ENCODE data around the gene SPAG7. TPM values are rescaled to one million over a fixed set of nuclear protein-coding genes. Genes with fewer than 3 reads are reported as not detected.

Gene SPAG7
- total RNA-seq, 2 donors from 2014 or later, result 140 to 158 TPM

DNA sequence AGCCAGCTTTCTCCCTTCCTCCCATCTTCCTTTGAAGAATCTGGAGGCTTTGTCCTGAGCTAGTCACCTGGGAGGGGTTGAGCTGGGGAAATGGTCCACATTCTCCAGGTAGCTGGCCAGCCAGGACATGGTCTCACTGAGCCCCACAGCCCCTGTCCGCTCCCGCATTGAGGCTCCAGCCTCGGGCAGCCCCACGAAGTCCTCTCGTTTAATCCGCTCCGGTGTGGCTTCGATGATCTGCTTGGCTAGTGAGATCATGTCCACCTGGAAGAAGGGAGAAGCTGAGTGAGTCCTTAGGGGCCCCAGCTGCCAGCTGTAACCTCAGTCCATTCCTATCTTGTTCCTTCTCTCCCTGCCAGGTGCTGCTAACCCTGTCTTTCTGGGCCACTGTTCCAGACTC, 2.7 kb upstream of the SPAG7 start:
- Mint-ChIP-seq H3K9me3 (peaks cover 0 to under 1% of the 10 kb centered on the region in 2 donors), H3K4me1 (ENCODE audit: low read depth) (peaks cover 47% of the 10 kb centered on the region), H3K27ac (peak overlapping the region; percentile 89), H3K27me3 (ENCODE audit: low read depth) (no peaks in the 10 kb centered on the region), H3K4me3 (peak overlapping the region in 1 of 2 donors; percentile 52), H3K36me3 (ENCODE audit: insufficient read depth in 2 of 2) (peaks cover 19 to 45% of the 10 kb centered on the region in 2 donors)
- ATAC-seq (replicated peaks in 1 of 2), result no peak
- no peak for DNase-seq

DNA sequence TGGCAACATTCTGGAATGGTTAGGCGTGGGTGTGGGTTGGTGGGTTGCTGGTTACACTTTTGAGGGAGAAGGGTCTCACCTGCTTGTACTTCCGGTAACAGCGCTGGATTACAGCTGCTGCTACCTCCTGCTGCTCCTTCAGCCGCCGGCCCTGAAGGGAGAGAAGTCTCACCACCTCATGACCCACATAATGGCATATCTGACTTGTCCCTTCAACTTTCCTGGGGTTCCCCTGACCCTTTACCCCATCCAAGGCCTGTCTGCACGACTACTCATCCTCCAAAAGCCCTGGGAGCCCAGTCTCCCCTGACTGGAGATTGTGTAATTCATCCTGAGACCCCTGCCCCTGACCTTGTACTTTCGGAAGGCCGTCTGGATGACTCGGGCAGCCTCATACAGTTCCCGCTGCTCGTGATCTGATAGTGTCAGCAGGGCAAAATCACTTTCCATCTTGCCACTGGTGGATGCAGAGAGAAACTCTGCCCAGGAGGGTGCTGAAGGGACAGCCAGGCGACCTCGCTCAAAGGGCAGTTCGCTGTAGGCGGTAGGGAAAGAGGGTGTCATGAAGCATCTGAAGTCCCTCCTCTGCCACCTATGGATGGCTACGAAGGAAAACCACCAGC, 2.0 kb upstream of the SPAG7 start:
- peak; percentile 59 to 60 for DNase-seq
- Mint-ChIP-seq H3K9me3 (peaks cover 0 to 1% of the 10 kb centered on the region in 2 donors), H3K27ac (no peak overlapping the region), H3K4me1 (ENCODE audit: low read depth) (peaks cover 51% of the 10 kb centered on the region), H3K36me3 (ENCODE audit: insufficient read depth in 2 of 2) (peaks cover 21 to 47% of the 10 kb centered on the region in 2 donors), H3K4me3 (no peak overlapping the region), H3K27me3 (ENCODE audit: low read depth) (no peaks in the 10 kb centered on the region)
- ATAC-seq (replicated peaks in 1 of 2), result peak; percentile 14 to 25

DNA sequence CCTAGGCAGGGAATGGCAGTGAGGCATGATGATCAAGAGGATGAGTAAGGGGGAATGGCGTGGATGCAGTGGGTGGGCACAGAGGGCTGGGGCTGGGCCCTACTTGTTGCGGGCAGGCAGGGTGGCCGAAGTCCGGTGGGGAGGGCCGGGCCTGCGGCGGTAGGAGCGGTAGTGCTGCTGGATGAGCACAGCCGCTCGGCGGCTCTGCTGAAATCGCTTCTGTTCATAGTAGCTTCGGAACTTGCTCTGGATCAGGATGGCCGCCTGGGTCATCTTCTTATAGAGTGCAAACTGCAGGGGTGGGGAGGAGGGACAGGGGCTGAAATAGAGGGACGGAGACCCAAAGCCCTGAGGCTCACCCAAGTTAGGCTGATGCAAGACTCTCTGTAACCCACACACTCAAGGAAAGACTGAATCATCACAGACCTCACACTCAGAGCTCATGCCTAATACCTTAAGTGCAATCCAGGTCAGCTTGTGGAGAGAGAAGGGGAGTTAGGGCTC, 1.5 kb upstream of the SPAG7 start:
- H3K9me3 Mint-ChIP-seq, result peaks cover 0 to 1% of the 10 kb centered on the region in 2 donors
- no peak overlapping the region for H3K4me3 Mint-ChIP-seq
- DNase-seq, result peak; percentile 74 to 76
- H3K36me3 Mint-ChIP-seq (ENCODE audit: insufficient read depth in 2 of 2), result peaks cover 21 to 43% of the 10 kb centered on the region in 2 donors
- H3K27me3 Mint-ChIP-seq (ENCODE audit: low read depth), result no peaks in the 10 kb centered on the region
- H3K27ac Mint-ChIP-seq, result no peak overlapping the region
- peaks cover 51% of the 10 kb centered on the region for H3K4me1 Mint-ChIP-seq (ENCODE audit: low read depth)
- ATAC-seq (replicated peaks in 1 of 2), result peak; percentile 57 to 65

DNA sequence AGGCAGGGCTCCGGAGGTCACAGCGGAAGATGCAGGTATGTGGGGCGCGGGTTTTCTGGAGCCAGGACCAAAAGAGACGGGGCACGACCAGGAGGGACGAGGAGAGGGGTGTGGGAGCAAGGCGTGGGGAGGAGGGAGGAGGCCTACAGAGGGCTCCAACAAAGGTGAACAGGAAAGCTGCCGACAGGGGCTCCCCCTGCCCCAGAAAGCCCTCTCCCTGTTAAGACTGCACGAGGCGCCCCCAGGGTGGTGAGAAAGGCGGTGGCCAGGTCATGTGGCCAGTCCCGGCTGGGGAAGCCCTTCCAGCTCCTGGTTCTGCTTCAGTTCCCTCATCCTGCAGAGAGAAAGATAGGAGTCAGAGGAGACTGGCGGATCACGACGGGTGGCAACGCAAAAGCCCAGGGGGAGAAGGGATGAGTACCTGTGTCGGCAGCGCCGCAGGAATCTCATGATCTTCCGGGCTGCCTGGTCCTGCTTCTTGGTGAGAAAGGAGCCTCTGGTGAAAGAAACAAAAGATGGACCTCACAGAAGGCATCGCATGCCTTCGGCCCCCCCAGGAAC, 949 bp upstream of the SPAG7 start:
- H3K27ac Mint-ChIP-seq, result no peak overlapping the region
- H3K36me3 Mint-ChIP-seq (ENCODE audit: insufficient read depth in 2 of 2), result peaks cover 21 to 40% of the 10 kb centered on the region in 2 donors
- no peaks in the 10 kb centered on the region for H3K27me3 Mint-ChIP-seq (ENCODE audit: low read depth)
- peaks cover 51% of the 10 kb centered on the region for H3K4me1 Mint-ChIP-seq (ENCODE audit: low read depth)
- DNase-seq (peak; percentile 49 to 53), ATAC-seq (replicated peaks in 1 of 2) (no peak)
- peaks cover 0 to 1% of the 10 kb centered on the region in 2 donors for H3K9me3 Mint-ChIP-seq
- no peak overlapping the region for H3K4me3 Mint-ChIP-seq

DNA sequence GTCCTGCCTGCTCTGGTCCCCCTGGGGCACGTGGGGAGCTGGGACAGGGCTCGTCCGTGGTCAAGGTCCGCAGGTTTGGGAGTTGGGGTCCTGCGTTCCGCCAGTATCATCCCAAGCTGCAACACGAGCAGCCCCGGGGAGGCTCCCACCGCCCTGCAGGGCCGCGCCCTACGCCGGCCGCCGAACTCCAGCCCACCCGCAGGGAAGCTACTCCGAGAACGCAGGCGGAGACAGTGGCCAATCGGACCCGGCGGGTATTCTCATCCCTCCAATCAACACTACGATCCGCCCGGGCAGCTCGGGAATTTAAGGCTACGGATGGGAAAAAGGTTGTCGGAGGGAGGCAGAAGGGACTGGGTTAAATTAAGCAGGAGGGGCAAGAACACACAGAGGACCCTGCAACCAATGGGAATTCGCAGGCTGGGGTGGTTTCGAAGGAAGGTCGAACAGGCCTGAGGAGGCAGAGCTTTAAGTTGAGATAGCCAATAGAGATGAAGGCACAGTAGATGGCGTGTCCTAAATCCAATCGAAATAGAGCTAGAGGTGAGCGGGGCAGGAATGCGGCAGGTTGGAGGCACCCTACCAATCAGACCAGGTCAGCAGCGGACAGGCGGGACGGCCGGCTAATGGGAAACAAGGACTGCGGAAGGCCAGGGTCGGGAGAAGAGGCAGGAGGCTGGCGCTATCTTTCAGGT, 626 bp downstream of the SPAG7 start:
- DNase-seq (peak; percentile 84 to 92), ATAC-seq (replicated peaks in 1 of 2) (peak; percentile 67 to 73)
- peak overlapping the region; percentile 74 for H3K27ac Mint-ChIP-seq
- H3K4me3 Mint-ChIP-seq, result no peak overlapping the region
- no peaks in the 10 kb centered on the region for H3K27me3 Mint-ChIP-seq (ENCODE audit: low read depth)
- peaks cover 21 to 35% of the 10 kb centered on the region in 2 donors for H3K36me3 Mint-ChIP-seq (ENCODE audit: insufficient read depth in 2 of 2)
- peaks cover 49% of the 10 kb centered on the region for H3K4me1 Mint-ChIP-seq (ENCODE audit: low read depth)
- peaks cover 0 to 1% of the 10 kb centered on the region in 2 donors for H3K9me3 Mint-ChIP-seq

DNA sequence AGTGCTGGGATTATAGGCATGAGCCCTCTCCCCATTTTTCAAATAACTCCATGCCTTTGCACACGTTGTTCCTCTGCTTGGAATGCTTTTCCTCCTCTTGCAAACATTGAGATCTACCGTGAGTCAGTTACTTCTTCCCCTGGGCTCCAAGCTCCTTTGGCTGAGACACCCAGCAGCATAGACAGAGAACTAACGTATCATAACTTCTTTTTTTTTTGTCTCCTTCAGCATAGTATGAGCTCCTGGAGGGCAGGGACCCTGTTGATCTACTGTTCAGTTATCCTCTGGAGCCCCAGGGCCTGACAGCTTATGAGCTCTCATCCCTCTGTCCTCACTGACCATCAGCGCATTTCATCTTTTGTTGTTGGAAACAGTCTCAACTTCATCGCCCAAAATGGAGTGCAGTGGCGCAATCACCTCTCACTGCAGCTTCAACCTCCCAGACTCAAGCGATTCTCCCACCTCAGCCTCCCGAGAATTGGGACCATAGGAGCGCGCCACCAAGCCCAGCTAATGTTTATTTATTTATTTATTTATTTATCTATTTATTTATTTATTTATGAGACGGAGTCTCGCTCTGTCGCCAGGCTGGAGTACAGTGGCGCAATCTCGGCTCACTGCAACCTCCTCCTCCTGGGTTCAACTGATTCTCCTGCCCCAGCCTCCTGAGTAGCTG, 2.2 kb downstream of the SPAG7 start:
- Mint-ChIP-seq H3K9me3 (peaks cover 0 to 1% of the 10 kb centered on the region in 2 donors), H3K27ac (peak overlapping the region; percentile 2), H3K27me3 (ENCODE audit: low read depth) (no peaks in the 10 kb centered on the region), H3K4me3 (no peak overlapping the region), H3K4me1 (ENCODE audit: low read depth) (peaks cover 38% of the 10 kb centered on the region), H3K36me3 (ENCODE audit: insufficient read depth in 2 of 2) (peaks cover 17 to 23% of the 10 kb centered on the region in 2 donors)
- DNase-seq (no peak), ATAC-seq (replicated peaks in 1 of 2) (no peak)

- no peak for DNase-seq
- H3K4me1 Mint-ChIP-seq (ENCODE audit: low read depth), result peaks cover 15% of the 10 kb centered on the region
- no peak overlapping the region for H3K4me3 Mint-ChIP-seq
- no peaks in the 10 kb centered on the region for H3K27me3 Mint-ChIP-seq (ENCODE audit: low read depth)
- peak in 1 of 2 donors; percentile 11 for ATAC-seq (replicated peaks in 1 of 2)
- peaks cover 4 to 9% of the 10 kb centered on the region in 2 donors for H3K36me3 Mint-ChIP-seq (ENCODE audit: insufficient read depth in 2 of 2)
- peaks cover 0 to 1% of the 10 kb centered on the region in 2 donors for H3K9me3 Mint-ChIP-seq
- H3K27ac Mint-ChIP-seq, result no peak overlapping the region
Observed at GRCh38 chr17:4960279-4960922, 7.2 kb downstream of the SPAG7 start.

GRCh38 chr17:4959261-4959965, 8.2 kb downstream of the SPAG7 start:
- ATAC-seq (replicated peaks in 1 of 2) (peak in 1 of 2 donors; percentile 8), DNase-seq (no peak)
- no peak overlapping the region for H3K27ac Mint-ChIP-seq
- H3K4me3 Mint-ChIP-seq, result no peak overlapping the region
- H3K4me1 Mint-ChIP-seq (ENCODE audit: low read depth), result peaks cover 10% of the 10 kb centered on the region
- peaks cover 0 to 3% of the 10 kb centered on the region in 2 donors for H3K36me3 Mint-ChIP-seq (ENCODE audit: insufficient read depth in 2 of 2)
- H3K9me3 Mint-ChIP-seq, result no peaks in the 10 kb centered on the region
- no peaks in the 10 kb centered on the region for H3K27me3 Mint-ChIP-seq (ENCODE audit: low read depth)

- peaks cover 1 to 5% of the 10 kb centered on the region in 2 donors for H3K36me3 Mint-ChIP-seq (ENCODE audit: insufficient read depth in 2 of 2)
- no peaks in the 10 kb centered on the region for H3K27me3 Mint-ChIP-seq (ENCODE audit: low read depth)
- peaks cover 10% of the 10 kb centered on the region for H3K4me1 Mint-ChIP-seq (ENCODE audit: low read depth)
- DNase-seq (no peak), ATAC-seq (replicated peaks in 1 of 2) (no peak)
- no peaks in the 10 kb centered on the region for H3K9me3 Mint-ChIP-seq
- no peak overlapping the region for H3K27ac Mint-ChIP-seq
- H3K4me3 Mint-ChIP-seq, result no peak overlapping the region
Observed at GRCh38 chr17:4958102-4958501, 9.5 kb downstream of the SPAG7 start.

DNA sequence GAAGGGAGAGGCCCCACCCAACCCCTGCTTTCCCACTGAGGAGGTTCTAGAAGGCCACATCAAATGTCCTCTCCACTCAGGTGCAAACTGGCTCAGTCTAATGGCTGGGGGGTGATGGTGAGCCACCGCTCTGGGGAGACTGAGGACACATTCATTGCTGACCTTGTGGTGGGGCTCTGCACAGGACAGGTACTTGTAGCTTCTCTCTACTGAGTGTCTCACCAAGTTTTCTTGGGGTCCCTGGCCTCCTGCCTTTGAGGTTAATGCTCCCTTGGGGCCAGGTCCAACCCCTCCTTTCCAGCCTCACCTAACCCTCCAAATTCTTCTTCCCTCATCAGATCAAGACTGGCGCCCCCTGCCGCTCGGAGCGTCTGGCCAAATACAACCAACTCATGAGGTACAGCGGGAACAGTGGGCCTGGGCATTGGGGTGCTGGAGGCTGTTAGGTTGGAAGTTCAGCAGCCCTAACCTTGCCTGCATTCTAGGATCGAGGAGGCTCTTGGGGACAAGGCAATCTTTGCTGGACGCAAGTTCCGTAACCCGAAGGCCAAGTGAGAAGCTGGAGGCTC, 11.0 kb downstream of the SPAG7 start:
- Mint-ChIP-seq H3K36me3 (ENCODE audit: insufficient read depth in 2 of 2) (peaks cover 1 to 6% of the 10 kb centered on the region in 2 donors), H3K4me3 (no peak overlapping the region), H3K27ac (no peak overlapping the region), H3K9me3 (no peaks in the 10 kb centered on the region), H3K27me3 (ENCODE audit: low read depth) (no peaks in the 10 kb centered on the region), H3K4me1 (ENCODE audit: low read depth) (peaks cover 14% of the 10 kb centered on the region)
- no peak for DNase-seq
- ATAC-seq (replicated peaks in 1 of 2), result peak; percentile 10 to 22

DNA sequence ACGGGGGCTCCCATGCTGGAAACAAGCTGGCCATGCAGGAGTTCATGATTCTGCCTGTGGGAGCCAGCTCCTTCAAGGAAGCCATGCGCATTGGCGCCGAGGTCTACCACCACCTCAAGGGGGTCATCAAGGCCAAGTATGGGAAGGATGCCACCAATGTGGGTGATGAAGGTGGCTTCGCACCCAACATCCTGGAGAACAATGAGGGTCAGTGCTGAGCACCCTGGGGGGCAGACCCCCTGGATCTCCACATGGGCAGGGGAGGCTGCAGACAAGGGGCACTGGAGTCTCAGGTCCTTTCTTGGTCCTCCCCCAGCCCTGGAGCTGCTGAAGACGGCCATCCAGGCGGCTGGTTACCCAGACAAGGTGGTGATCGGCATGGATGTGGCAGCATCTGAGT, 12.5 kb downstream of the SPAG7 start:
- H3K27me3 Mint-ChIP-seq (ENCODE audit: low read depth), result no peaks in the 10 kb centered on the region
- no peak overlapping the region for H3K4me3 Mint-ChIP-seq
- peaks cover 28% of the 10 kb centered on the region for H3K4me1 Mint-ChIP-seq (ENCODE audit: low read depth)
- H3K27ac Mint-ChIP-seq, result no peak overlapping the region
- no peak for ATAC-seq (replicated peaks in 1 of 2)
- H3K9me3 Mint-ChIP-seq, result no peaks in the 10 kb centered on the region
- H3K36me3 Mint-ChIP-seq (ENCODE audit: insufficient read depth in 2 of 2), result peaks cover 1 to 6% of the 10 kb centered on the region in 2 donors
- DNase-seq, result no peak

DNA sequence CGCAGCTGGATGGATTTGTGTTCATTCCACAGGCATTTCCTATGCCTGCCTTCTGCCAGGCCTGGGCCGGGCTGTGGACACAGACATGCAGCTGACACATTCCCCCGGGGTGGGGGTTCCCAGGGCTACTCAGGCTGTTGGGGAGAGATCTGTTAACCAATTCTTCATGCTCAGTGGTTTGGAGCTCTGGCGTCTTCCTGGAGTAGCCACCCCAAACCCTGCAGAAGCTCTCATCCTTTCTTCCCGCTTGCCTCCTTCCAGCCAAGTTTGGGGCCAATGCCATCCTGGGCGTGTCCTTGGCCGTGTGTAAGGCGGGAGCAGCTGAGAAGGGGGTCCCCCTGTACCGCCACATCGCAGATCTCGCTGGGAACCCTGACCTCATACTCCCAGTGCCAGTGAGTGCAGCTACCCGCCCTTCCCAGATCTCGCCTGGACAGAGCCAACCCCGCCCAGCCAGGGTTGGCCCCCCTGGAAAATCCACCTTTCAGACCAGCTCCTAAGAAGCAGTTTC, 14.1 kb downstream of the SPAG7 start:
- ATAC-seq (replicated peaks in 1 of 2) (no peak), DNase-seq (no peak)
- Mint-ChIP-seq H3K27me3 (ENCODE audit: low read depth) (no peaks in the 10 kb centered on the region), H3K27ac (no peak overlapping the region), H3K4me1 (ENCODE audit: low read depth) (peaks cover 28% of the 10 kb centered on the region), H3K9me3 (no peaks in the 10 kb centered on the region), H3K4me3 (no peak overlapping the region), H3K36me3 (ENCODE audit: insufficient read depth in 2 of 2) (peaks cover 1 to 6% of the 10 kb centered on the region in 2 donors)

Measured in activated T-cell treated with anti-CD3 and anti-CD28 coated beads, Interleukin-2, amount 50 U/mL, for 72 hours (primary cell).